ENCODE results near the gene SIAH2.

DNA sequence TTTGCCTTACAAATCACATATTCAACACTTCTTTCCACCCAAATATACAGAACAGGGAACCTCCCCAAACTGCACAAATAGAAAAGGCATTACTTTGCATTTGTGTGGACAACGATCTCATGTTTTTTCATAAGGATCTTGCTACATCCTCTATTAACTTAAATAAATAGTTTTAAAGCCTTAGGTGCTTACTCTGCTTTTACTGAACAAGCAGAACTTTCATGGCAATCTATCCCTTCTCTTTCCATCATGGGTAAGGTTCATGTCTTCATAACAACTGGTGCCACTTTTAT is 18.1 kb downstream of the SIAH2 start:
- TF ChIP-seq POLR2AphosphoS5 (IDR thresholded peaks at IDR 0.05; ENCODE audit: low read depth, low read length) (no peak), POLR2A (IDR thresholded peaks at IDR 0.05; ENCODE audit: low read depth, low read length) (no peak)

Data from GM12892 (cell line).